GM19238 (cell line): ENCODE measurements around the gene CLDN19.
A peak's percentile ranks its signal among the peaks of the same experiment; 100 is the strongest.
"Not testable (repeated sequence)": the region's sequence is repeated elsewhere in the genome, so short reads cannot be mapped to it uniquely, and the experiment has no call there.

ENCODE experiments used
- DNase-seq: peaks from one replicate; pipeline ENCODE4 v3.0.0; 2011; ENCODE audit warnings: low spot score; ENCODE audit not compliant: insufficient read length

Gene CLDN19

GRCh38 chr1:42738678-42739226 is 1.3 kb downstream of the CLDN19 start:
- DNase-seq = no peak

DNA sequence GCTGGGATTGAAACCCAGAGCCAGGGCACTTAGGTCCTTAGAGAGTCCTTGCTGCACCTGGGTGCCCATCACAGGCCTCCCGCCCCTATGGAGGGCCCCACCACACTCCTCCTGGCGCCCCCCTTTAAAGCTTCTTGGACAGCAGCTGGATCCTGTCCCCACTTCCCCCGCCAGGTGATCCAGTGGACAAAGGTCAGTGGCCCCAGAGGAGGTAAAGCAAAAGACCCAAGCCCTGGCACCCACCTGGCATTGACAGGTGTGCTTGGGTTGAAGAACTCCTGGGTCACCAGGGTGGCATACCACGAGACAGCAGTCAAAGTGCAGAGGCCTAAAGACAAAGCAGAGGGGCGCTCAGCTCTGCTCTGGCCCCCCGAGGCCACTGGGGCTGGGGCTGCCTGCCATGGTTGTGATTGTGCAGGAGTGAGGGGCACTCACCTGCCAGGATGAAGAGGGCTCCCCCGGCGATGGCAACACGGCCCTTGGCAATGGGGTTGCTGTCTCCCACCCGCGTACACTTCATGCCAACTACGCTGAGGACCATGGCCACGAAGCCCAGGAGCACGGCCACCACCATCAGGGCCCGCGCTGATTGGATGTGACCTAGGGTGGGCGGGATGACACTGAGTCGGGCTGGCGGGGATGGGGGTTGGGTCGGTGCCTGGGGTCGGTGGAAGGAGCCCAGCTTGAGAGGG is 1.9 kb downstream of the CLDN19 start:
- no peak for DNase-seq

DNA sequence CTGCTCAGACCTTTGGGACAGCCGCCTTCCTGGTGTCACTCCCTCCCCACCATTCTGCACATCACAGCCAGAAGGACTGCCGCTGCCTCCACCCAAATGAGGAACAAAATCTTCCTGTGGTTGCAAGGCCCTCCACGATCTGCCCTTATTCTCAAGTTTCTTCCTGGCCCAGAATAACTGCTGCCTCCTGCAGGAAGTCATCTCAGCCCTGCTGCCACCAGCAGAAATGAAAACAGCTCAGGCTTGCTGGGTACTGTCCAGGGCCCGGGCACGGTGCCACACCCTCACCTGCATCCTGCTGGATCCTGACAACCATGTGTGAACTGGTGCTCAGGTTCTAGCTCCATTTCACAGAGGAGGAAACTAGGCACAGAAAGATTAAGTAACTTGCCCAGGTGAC is 2.8 kb downstream of the CLDN19 start:
- DNase-seq = peak; percentile 33

- no peak for DNase-seq
Measured at GRCh38 chr1:42736571-42737200, 3.4 kb downstream of the CLDN19 start.

DNA sequence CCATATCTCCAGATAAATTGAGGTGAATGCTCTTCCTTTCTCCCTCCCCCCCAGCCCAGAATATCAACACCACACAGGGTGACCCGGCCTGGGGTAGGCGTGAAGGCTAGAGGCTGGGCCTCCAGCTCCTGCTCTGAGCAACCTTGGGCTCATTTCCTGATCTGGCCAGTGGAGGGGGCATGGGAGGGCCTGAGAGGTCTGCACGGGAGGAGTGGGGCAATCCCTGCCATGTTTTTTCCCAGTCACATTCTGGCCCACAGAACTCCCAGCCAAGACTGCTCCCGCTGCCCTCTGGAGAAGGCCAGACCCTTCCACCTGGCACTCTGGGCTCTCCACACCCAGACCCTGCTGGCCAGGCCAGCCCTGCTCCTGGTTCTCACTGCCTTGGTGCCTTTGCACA is 3.9 kb downstream of the CLDN19 start:
- no peak for DNase-seq

DNA sequence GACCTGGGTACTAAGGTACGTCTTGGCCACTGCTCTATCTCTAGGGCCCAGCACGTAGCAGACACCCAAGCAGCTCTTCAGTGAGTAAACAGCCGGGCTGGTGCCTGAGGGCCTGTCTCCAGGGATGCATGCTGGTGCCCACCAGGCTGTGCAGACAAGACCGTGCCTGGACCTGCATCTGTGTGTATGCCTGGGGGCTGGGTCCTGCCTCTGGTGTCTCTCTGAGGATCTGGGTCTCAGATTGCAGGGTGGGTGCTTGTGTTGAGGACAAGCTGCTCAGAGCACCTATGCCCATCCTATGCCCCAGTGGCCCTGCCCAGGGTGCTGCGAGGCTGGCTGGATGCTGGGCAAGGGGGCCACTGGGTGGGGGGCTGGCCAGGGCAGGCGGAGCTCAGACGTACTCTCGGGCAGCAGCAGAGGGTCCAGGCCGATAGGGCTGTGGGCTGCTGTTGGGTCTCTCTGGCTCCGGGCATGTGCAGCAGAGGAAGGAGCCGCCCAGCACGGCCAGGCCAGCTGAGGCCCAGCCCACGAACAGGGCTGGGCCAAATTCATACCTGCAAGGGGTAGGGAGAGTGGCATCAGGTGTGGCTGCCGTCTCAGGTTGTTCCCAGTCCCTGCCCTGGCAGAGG is 4.4 kb downstream of the CLDN19 start:
- DNase-seq = no peak

DNA sequence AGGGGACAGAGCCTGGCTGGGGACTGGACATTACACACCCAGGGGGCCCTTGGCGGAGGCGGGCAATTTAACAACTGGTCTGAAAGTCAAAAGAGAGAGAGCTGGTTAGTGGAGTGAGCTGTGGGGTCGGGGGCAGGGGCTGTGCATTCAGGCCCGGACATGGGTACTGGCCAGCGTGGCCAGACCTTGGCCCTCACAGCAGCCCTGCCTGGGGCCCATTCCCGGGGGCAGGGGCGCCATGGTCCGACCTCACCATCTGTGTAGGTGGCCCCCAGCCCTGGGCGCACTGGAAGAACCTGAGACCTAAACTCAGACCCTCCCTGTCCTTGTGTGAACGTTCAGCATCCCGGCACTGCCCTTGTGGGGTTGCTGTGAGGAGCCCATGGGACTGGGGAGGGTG is 5.0 kb downstream of the CLDN19 start:
- DNase-seq = no peak

GRCh38 chr1:42734201-42735035 is 5.6 kb downstream of the CLDN19 start:
- DNase-seq = no peak

DNA sequence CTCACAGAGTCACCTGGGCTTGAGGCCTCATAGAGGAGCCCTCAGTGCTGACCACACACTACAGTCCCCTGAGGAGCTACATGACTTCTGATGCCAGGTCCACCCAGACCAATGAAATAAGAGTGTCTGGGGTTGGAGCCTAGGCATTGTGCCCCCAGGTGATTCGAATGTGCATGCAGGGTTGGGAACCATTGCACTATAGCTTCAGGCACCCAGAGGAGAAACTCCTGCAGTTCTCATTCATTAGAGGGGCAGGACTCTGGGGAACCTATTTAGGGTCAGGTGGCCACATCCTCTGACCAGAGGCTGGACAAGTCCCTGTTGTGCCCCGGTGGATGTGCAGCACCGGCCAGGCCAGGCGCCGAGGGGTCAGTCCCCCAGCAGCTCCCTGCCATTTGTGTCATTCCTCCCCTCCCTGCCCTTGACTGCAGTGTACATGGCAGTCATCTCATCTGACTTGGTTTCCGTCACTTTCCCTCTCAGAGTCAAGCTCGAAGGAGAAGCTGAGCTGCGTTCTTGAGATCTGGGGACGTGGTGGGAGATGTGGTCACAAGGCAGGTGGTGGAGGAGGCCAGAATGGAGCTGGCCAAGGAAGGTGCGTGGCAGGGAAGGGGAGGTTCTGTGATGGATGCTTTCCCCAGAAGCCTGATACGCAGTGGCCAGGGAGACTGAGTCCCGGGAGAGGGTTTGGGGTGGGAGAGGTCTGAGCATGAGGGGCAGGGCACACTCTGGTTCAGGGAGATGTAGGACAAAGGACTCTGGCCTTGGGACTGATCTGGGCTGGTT is 6.4 kb downstream of the CLDN19 start:
- no peak for DNase-seq

DNA sequence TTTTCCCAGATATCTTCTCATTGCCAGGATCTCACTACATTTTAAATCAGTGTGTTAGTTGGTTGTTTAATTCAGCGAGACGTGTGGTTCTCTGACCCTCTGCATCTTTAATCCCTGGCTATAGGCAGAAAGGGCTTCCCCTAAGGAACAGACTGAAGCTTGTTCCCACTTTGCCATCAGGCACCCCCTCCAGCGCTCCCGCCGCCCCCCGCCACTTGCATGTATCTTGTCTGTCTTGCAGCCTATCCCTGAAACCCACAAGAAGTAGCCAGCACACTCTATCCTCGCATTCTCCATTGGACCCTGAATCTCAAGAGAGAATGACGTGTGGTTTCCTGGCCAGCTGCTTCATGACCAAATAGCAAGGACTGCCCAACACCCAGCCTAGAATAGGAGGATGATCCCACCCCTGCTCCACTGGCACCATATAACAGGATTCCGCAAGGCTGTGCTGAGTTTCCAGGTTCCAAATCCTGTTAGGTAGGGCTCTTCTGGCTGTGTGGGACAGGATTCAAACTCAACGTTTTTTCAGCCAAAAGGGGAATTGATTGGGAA is 7.8 kb downstream of the CLDN19 start:
- no peak for DNase-seq

DNA sequence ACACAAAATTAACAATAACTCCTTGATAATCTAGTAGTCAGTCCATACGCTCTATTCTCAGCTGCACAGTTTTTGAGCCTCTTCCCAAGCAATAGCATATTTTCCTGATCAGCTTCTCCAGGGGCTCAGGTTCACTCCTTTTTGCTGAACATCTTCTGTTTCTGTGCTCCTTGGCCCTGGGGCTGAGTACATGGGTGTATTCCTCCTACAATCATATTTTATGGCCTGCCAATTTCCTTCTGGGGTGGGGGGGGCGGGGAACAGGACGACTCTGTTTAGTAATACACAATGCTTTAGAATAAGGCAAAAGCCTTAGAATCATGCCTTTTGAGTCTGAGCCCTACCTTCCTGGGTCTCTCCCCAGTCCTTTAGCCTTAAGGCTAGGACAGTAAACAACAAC is 8.5 kb downstream of the CLDN19 start:
- DNase-seq = no peak

DNA sequence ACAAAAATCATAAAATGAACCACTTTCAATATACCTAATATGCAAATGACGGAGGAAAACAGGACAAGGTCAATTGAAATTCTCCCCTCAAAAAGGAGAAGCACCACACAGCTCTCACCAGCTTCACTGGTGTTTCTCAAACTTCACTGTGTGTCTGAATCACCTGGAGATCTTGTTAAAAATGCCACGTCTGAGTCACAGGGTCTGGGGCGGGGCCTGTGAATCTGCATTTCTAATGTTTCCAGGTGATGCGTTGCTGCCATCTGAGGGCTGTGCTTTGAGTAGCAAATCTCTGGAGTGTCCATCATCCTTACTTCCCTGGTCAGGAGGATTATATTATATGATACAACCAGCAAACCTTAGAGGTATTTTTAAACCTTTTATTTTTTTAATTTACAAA is 9.0 kb downstream of the CLDN19 start:
- no peak for DNase-seq

GRCh38 chr1:42730002-42730401 is 10.0 kb downstream of the CLDN19 start:
- no peak for DNase-seq

DNA sequence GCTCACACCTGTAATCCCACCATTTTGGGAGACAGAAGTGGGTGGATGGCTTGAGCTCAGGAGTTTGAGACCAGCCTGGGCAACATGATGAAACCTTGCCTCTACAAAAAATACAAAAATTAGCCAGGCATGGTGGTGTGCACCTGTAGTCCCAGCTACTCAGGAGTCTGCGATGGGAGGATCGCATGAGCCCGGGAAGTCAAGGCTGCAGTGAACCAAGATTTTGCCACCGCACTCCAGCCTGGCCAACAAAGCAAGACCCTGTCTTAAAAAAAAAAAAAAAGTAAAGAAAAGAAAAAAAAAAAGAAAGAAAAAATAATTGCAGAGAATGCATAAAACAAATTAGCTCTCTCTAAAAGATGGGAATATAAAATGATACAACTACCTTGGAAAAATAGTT is 14.2 kb downstream of the CLDN19 start:
- DNase-seq = not testable (repeated sequence)

GRCh38 chr1:42723511-42723910 is 16.5 kb downstream of the CLDN19 start:
- no peak for DNase-seq

GRCh38 chr1:42722403-42722802 is 17.6 kb downstream of the CLDN19 start:
- not testable (repeated sequence) for DNase-seq

DNA sequence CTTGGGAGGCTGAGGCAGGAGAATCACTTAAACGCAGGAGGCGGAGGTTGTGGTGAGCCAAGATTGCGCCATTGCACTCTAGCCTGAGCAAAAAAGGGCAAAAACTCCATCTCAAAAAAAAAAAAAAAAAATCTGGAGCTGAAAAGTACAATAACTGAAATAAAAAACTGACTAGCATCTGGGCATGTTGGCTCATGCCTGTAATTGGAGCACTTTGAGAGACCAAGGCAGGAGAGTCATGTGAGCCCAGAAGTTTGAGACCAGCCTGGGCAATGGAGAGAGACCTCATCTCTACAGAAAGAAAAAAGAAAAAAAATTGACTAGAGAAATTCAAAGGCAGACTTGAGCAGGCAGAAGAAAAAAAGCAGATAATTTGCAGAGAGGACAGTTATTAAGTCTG is 18.1 kb downstream of the CLDN19 start:
- DNase-seq = no peak

DNA sequence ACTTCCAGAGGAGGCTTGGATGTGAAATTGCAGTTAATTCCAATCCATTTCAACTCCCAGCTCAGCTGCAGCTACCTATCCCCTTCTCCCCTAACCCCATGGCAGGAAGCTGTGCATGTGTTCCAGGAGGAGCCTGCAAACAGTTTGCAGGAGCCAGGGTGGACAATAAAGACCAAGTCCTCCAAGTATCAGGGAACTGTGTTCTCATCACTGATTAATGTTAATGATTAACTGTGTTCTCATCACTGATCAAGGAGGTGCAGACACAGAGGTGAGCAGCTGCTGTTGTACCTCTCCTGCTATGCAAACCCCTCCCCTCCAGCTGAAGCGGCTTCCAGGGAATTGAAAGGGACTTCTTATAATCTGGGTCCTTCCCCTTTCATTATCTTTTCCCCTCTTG is 19.2 kb downstream of the CLDN19 start:
- DNase-seq = no peak

- DNase-seq = not testable (repeated sequence)
Measured at GRCh38 chr1:42714441-42714840, 25.6 kb downstream of the CLDN19 start.

DNA sequence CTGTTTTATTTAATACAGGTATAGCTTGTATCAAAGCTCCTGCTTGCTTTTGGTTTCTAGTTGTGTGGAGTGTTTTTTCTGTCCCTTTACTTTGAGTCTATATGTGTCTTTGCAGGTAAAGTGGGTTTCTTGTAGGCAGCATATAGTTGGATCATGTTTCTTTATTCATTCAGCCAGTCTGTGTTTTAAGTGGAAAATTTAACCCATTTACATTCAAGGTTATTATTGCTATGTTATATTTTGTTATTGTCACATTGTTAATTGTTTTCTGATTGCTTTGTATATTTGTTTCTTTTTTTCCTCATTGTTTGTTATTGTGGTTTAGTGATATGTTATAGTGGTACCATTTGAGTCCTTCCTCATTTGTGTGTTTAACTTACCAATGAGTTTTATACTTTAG is 26.7 kb downstream of the CLDN19 start:
- no peak for DNase-seq

DNA sequence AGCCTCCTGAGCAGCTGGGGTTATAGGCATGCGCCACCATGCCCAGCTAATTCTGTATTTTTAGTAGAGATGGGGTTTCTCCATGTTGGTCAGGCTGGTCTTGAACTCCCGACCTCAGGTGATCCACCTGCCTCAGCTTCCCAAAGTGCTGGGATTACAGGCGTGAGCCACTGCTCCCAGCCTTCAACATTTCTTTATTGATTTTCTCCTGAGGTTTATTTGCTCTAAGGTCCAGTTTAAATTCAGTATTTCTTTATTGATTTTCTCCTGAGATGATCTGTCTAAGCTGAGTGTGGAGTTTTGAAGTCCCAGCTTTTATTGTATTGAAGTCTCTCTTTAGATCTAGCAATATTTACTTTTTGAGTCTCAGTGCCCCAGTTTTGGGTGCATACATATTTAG is 27.2 kb downstream of the CLDN19 start:
- DNase-seq = not testable (repeated sequence)
